ENCODE measurements around the gene CDC42SE1. TPM values are rescaled to one million over a fixed set of nuclear protein-coding genes. Genes with fewer than 3 reads are reported as not detected.

Gene CDC42SE1
- total and polyA plus RNA-seq, 9 of the 15 experiments (the other 6 are each of a cell fraction or from before 2014, with no cell fraction given) = 78.1 to 189 (median 114) TPM

DNA sequence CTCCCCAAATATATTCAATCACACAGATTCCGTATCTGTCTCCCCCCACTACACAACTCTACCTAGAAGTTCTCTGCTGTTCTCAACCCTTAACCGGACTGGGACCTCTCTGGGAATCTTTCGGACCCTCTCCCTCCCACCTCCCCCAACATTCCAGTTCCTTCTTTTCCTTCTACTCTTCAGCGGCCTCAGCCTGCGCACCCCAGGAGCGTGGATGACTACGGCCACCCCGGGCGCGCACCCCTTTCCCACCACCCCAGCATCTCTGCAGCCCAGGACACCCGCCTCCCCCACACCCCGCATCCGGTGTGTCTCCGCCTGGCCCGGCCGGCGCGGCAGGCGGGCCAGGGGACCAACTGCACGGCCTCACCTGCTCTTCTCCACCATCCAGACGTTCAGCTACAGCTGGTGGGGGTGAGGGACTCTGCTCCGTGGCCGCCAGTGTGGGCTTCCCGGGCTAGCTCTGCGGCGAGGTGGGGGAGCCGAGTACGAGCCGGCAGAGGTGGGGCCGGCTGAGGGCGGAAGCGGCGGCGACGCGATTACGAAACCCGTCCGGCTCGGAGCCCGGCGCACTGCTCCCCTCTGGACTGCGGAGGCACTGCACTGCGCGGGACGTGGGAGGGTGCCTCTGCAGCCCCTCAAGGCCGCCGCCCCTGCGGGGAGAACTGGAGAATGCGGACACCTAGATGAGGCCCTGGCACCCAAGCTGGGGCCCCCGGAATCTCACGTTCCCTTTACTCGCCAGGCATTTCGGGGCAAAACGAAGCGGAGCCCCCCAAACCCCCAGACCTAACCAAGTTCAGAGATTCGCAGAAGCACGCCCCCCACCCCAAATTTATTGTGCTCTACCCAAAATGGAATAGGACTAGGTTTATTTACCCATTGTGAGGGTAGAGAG lies at the start of gene CDC42SE1 (continued):
- TF ChIP-seq ZNF277 (CRISPR knock-in tag; IDR thresholded peaks at IDR 0.05; ENCODE audit: borderline replicate concordance) = no peak
- TF ChIP-seq GATAD2A (IDR thresholded peaks at IDR 0.05) = peak; percentile 94
- TF ChIP-seq SUPT5H (IDR thresholded peaks at IDR 0.05) = peak; percentile 92
- TF ChIP-seq GTF2E2 (tag; IDR thresholded peaks at IDR 0.05) = no peak
- no peak for TF ChIP-seq YBX1 (IDR thresholded peaks at IDR 0.05)
- TF ChIP-seq TOE1 (IDR thresholded peaks at IDR 0.05; ENCODE audit: borderline replicate concordance) = peak; percentile 74
- TF ChIP-seq TOE1 (CRISPR knock-in tag; IDR thresholded peaks at IDR 0.05; ENCODE audit: borderline replicate concordance, low read depth) = 0 out of 2 replicates have a peak, but pooled peaks have one; percentile 56
- TF ChIP-seq CREBBP (IDR thresholded peaks at IDR 0.05; ENCODE audit: low read depth, low read length) = no peak
- TF ChIP-seq OTX1 (CRISPR knock-in tag; IDR thresholded peaks at IDR 0.05) = 0 out of 2 replicates have a peak, but pooled peaks have one; percentile 7
- TF ChIP-seq MAFG (tag; conservative IDR thresholded peaks at IDR 0.05) = no peak
- TF ChIP-seq STAT5B (CRISPR knock-in tag; IDR thresholded peaks at IDR 0.05) = no peak
- TF ChIP-seq BRD4 (IDR thresholded peaks at IDR 0.05) = no peak; the same call in 1 of the 2 replicates
- no peak for TF ChIP-seq LARP7 (IDR thresholded peaks at IDR 0.05)
- no peak for TF ChIP-seq RUNX1 (IDR thresholded peaks at IDR 0.05; ENCODE audit: low read depth)
- no peak for TF ChIP-seq BMI1 (IDR thresholded peaks at IDR 0.05; ENCODE audit: low read length)
- peak; percentile 97 for TF ChIP-seq RBFOX2 (IDR thresholded peaks at IDR 0.05; ENCODE audit: low read depth, low read length)
- TF ChIP-seq HCFC1 (IDR thresholded peaks at IDR 0.05; ENCODE audit: low read depth, low read length) = peak; percentile 60; the same call in 1 of the 2 replicates
- TF ChIP-seq NR3C1 (CRISPR knock-in tag; IDR thresholded peaks at IDR 0.05) = peak; percentile 86; the same call in 1 of the 2 replicates
- no peak for TF ChIP-seq ID3 (CRISPR knock-in tag; IDR thresholded peaks at IDR 0.05)
- TF ChIP-seq ID3 (tag; IDR thresholded peaks at IDR 0.05) = no peak; the same call in 1 of the 2 replicates
- peak; percentile 88 for TF ChIP-seq GABPA (tag; conservative IDR thresholded peaks at IDR 0.05; ENCODE audit: low read depth)
- TF ChIP-seq KLF16 (IDR thresholded peaks at IDR 0.05) = peak; percentile 58; the same call in 1 of the 2 replicates
- TF ChIP-seq, protein P1, sequence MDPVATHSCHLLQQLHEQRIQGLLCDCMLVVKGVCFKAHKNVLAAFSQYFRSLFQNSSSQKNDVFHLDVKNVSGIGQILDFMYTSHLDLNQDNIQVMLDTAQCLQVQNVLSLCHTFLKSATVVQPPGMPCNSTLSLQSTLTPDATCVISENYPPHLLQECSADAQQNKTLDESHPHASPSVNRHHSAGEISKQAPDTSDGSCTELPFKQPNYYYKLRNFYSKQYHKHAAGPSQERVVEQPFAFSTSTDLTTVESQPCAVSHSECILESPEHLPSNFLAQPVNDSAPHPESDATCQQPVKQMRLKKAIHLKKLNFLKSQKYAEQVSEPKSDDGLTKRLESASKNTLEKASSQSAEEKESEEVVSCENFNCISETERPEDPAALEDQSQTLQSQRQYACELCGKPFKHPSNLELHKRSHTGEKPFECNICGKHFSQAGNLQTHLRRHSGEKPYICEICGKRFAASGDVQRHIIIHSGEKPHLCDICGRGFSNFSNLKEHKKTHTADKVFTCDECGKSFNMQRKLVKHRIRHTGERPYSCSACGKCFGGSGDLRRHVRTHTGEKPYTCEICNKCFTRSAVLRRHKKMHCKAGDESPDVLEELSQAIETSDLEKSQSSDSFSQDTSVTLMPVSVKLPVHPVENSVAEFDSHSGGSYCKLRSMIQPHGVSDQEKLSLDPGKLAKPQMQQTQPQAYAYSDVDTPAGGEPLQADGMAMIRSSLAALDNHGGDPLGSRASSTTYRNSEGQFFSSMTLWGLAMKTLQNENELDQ (CRISPR knock-in tag; IDR thresholded peaks at IDR 0.05; ENCODE audit: borderline replicate concordance) = no peak; the same call in 1 of the 2 replicates
- TF ChIP-seq XRCC5 (IDR thresholded peaks at IDR 0.05; ENCODE audit: low read depth, low read length) = peak; percentile 70; the same call in 1 of the 2 replicates
- TF ChIP-seq PHF21A (IDR thresholded peaks at IDR 0.05; ENCODE audit: borderline replicate concordance, low read depth) = no peak; the same call in 1 of the 2 replicates
- TF ChIP-seq ZNF561 (CRISPR knock-in tag; conservative IDR thresholded peaks at IDR 0.05) = no peak

All from K562 (cell line).